Nephron progenitor cell (in vitro differentiated cells): Measurements from ENCODE around the gene AOX1.

ENCODE experiments used
- DNase-seq: peaks from one replicate; pipeline ENCODE4 v3.0.0; 2021
- H3K27ac Mint-ChIP-seq: 2 replicates; pipeline ENCODE4 v1.8.0; 2021; ENCODE audit warnings: mild to moderate bottlenecking, moderate library complexity, mixed read lengths
- H3K27me3 Mint-ChIP-seq: 2 replicates; pipeline ENCODE4 v1.8.0; 2021; ENCODE audit warnings: mild to moderate bottlenecking, low read depth, mixed read lengths; ENCODE audit not compliant: poor library complexity
- H3K36me3 Mint-ChIP-seq: 2 replicates; pipeline ENCODE4 v1.8.0; 2021; ENCODE audit warnings: low read depth, mixed read lengths
- H3K4me1 Mint-ChIP-seq: 2 replicates; pipeline ENCODE4 v1.8.0; 2021; ENCODE audit warnings: mixed read lengths
- H3K4me3 Mint-ChIP-seq: 2 replicates; pipeline ENCODE4 v1.8.0; 2021; ENCODE audit warnings: mild to moderate bottlenecking, moderate library complexity, mixed read lengths
- H3K9me3 Mint-ChIP-seq: 2 replicates; pipeline ENCODE4 v1.8.0; 2021; ENCODE audit warnings: mild to moderate bottlenecking, moderate library complexity, mixed read lengths
- CTCF ChIP-seq: fragments of 200-600 bp; sonication (generic); IDR thresholded peaks from 2 replicates; pipeline ENCODE4 v1.5.0; 2021; ENCODE audit warnings: antibody characterized with exemption

AOX1 gene

GRCh38 chr2:200687922-200688920 lies 102.4 kb downstream of the AOX1 start:
- Mint-ChIP-seq H3K4me1 (no peaks in the 10 kb centered on the region), H3K4me3 (no peak overlapping the region), H3K36me3 (peaks cover 8% of the 10 kb centered on the region), H3K27ac (no peak overlapping the region), H3K27me3 (peaks cover 6% of the 10 kb centered on the region), H3K9me3 (peaks cover 12% of the 10 kb centered on the region)
- no peak for DNase-seq
- no peak for TF ChIP-seq CTCF

- Mint-ChIP-seq H3K4me1 (no peaks in the 10 kb centered on the region), H3K4me3 (no peak overlapping the region), H3K27ac (no peak overlapping the region), H3K9me3 (peaks cover 12% of the 10 kb centered on the region), H3K27me3 (peaks cover 6% of the 10 kb centered on the region), H3K36me3 (peaks cover 8% of the 10 kb centered on the region)
- TF ChIP-seq CTCF: no peak
- DNase-seq: no peak
Observed at GRCh38 chr2:200689115-200689514, 103.3 kb downstream of the AOX1 start.

- no peaks in the 10 kb centered on the region for H3K9me3 Mint-ChIP-seq
- no peak for DNase-seq
- TF ChIP-seq CTCF: no peak
- no peaks in the 10 kb centered on the region for H3K36me3 Mint-ChIP-seq
- H3K27ac Mint-ChIP-seq: no peak overlapping the region
- no peak overlapping the region for H3K4me3 Mint-ChIP-seq
- H3K27me3 Mint-ChIP-seq: peaks cover 4% of the 10 kb centered on the region
- H3K4me1 Mint-ChIP-seq: peaks cover 8% of the 10 kb centered on the region
Observed at GRCh38 chr2:200693836-200694470, 108.1 kb downstream of the AOX1 start.

- no peak for TF ChIP-seq CTCF
Observed at GRCh38 chr2:200695191-200695590, 109.4 kb downstream of the AOX1 start.

GRCh38 chr2:200695601-200696000 lies 109.8 kb downstream of the AOX1 start:
- no peak overlapping the region for H3K4me3 Mint-ChIP-seq
- DNase-seq: no peak

More at GRCh38 chr2:200695191-200695590, 109.4 kb downstream of the AOX1 start:
- H3K4me3 Mint-ChIP-seq: no peak overlapping the region
- no peaks in the 10 kb centered on the region for H3K9me3 Mint-ChIP-seq
- DNase-seq: no peak
- peak overlapping the region; percentile 73 for H3K27ac Mint-ChIP-seq
- peaks cover 8% of the 10 kb centered on the region for H3K4me1 Mint-ChIP-seq
- peaks cover 4% of the 10 kb centered on the region for H3K27me3 Mint-ChIP-seq
- H3K36me3 Mint-ChIP-seq: no peaks in the 10 kb centered on the region

More at GRCh38 chr2:200695601-200696000, 109.8 kb downstream of the AOX1 start:
- H3K27ac Mint-ChIP-seq: no peak overlapping the region
- no peak for TF ChIP-seq CTCF
- H3K36me3 Mint-ChIP-seq: no peaks in the 10 kb centered on the region
- H3K9me3 Mint-ChIP-seq: no peaks in the 10 kb centered on the region
- peaks cover 8% of the 10 kb centered on the region for H3K4me1 Mint-ChIP-seq
- H3K27me3 Mint-ChIP-seq: peaks cover 4% of the 10 kb centered on the region
